Measurements from ENCODE around the gene NTPCR. TPM values are rescaled to one million over a fixed set of nuclear protein-coding genes. Genes with fewer than 3 reads are reported as not detected.

Gene NTPCR
- polyA plus RNA-seq, 2 of the 4 experiments (the other 2 are of a cell fraction) = 69.9 to 83.6 TPM

GRCh38 chr1:232962761-232963745 lies 12.6 kb downstream of the NTPCR start:
- Histone ChIP-seq H3K4me3 (no peak overlapping the region), H3K4me2 (no peak overlapping the region), H3K27ac (no peak overlapping the region), H3K4me1 (0 out of 3 replicates have a peak, but pooled peaks cover 5% of the 10 kb centered on the region), H3K9me3 (peaks cover 10% of the 10 kb centered on the region)
- FAIRE-seq (no peak), DNase-seq (ENCODE audit: low read depth in 1 of 2, low spot score in 1 of 2) (no peak), ATAC-seq (no peak)
- ChIA-PET CTCF (interaction anchor here (2.3 kb wide), 1 partner anchor 10 kb away, joined by 9 read pairs; no protein-coding TSS in a partner anchor), POLR2A (no interaction called here)
- WGBS (ENCODE audit: missing lambda C conversion rate) = 85% methylated on average over 10 of the region's 10 CpGs
- TF ChIP-seq ESRRA (IDR thresholded peaks at IDR 0.05; ENCODE audit: borderline replicate concordance, low read length) (no peak), NR3C1 (IDR thresholded peaks at IDR 0.05) (no peak), CTCF (IDR thresholded peaks at IDR 0.05) (no peak), JUN (IDR thresholded peaks at IDR 0.05) (no peak), REST (IDR thresholded peaks at IDR 0.05) (no peak), HDAC2 (IDR thresholded peaks at IDR 0.05) (no peak), PBX3 (IDR thresholded peaks at IDR 0.05) (no peak), GATA3 (IDR thresholded peaks at IDR 0.05; ENCODE audit: borderline replicate concordance) (no peak), ZNF302 (CRISPR knock-in tag; IDR thresholded peaks at IDR 0.05) (no peak), CBX2 (IDR thresholded peaks at IDR 0.05; ENCODE audit: borderline replicate concordance, low read depth) (no peak), ELK1 (IDR thresholded peaks at IDR 0.05; ENCODE audit: low read depth, low read length) (no peak), HMGXB4 (CRISPR knock-in tag; IDR thresholded peaks at IDR 0.05; ENCODE audit: borderline replicate concordance) (no peak), PHF8 (IDR thresholded peaks at IDR 0.05; ENCODE audit: borderline replicate concordance, low read depth) (no peak), ATOH8 (CRISPR knock-in tag; IDR thresholded peaks at IDR 0.05; ENCODE audit: low read depth) (no peak), MYC (IDR thresholded peaks at IDR 0.05; ENCODE audit: borderline replicate concordance, low read length) (no peak)
